Measurements from ENCODE around the gene TSPAN18. TPM values are rescaled to one million over a fixed set of nuclear protein-coding genes. Genes with fewer than 3 reads are reported as not detected.

The TSPAN18 gene
- total and polyA plus RNA-seq, 10 of the 15 experiments (the other 5 are each of a cell fraction or from before 2014, with no cell fraction given) = 0.02 to 0.77 (median 0.13) TPM; not detected in 1

GRCh38 chr11:44726283-44727113 is at the start of gene TSPAN18 (continued):
- TF ChIP-seq BCLAF1 (IDR thresholded peaks at IDR 0.05) (no peak), TAF1 (IDR thresholded peaks at IDR 0.05; ENCODE audit: borderline replicate concordance, low read depth, low read length) (peak; percentile 47; the same call in 1 of the 2 replicates), KDM1A (IDR thresholded peaks at IDR 0.05; ENCODE audit: borderline replicate concordance) (no peak), MAX (IDR thresholded peaks at IDR 0.05; ENCODE audit: low read depth, low read length) (no peak), MEF2B (IDR thresholded peaks at IDR 0.05; ENCODE audit: partially characterized antibody, poor library complexity, severe bottlenecking) (peak; percentile 20), FOXM1 (IDR thresholded peaks at IDR 0.05; ENCODE audit: low read depth, low read length) (0 out of 2 replicates have a peak, but pooled peaks have one; percentile 23), ATF2 (IDR thresholded peaks at IDR 0.05; ENCODE audit: low read length) (0 out of 2 replicates have a peak, but pooled peaks have one; percentile 39), NKRF (conservative IDR thresholded peaks at IDR 0.05) (no peak), IKZF2 (IDR thresholded peaks at IDR 0.05) (peak in 1 of 2 experiments; percentile 15; a peak in 1 of 4 replicates), PAX8 (IDR thresholded peaks at IDR 0.05) (no peak), GABPA (IDR thresholded peaks at IDR 0.05; ENCODE audit: low read depth) (no peak), NR2F1 (conservative IDR thresholded peaks at IDR 0.05) (peak; percentile 93), LARP7 (IDR thresholded peaks at IDR 0.05) (peak; percentile 30; the same call in 1 of the 2 replicates), IKZF1 (conservative IDR thresholded peaks at IDR 0.05) (peak; percentile 46), DPF2 (IDR thresholded peaks at IDR 0.05) (no peak), NR2C1 (IDR thresholded peaks at IDR 0.05) (peak; percentile 42; the same call in 1 of the 2 replicates), RELA (IDR thresholded peaks at IDR 0.05; ENCODE audit: borderline replicate concordance, partially characterized antibody) (peak; percentile 43)
